ENCODE results near the gene CNDP1.
A peak's percentile ranks its signal among the peaks of the same experiment; 100 is the strongest.

The CNDP1 gene

GRCh38 chr18:74622072-74622471, 87.8 kb downstream of the CNDP1 start:
- Histone ChIP-seq H2AFZ (no peak overlapping the region), H3K9ac (no peak overlapping the region), H3K4me1 (no peaks in the 10 kb centered on the region), H3K4me2 (ENCODE audit: low read length) (no peak overlapping the region), H3K9me3 (ENCODE audit: control insufficient read depth, low read length) (no peaks in the 10 kb centered on the region), H3K4me3 (ENCODE audit: low read depth, low read length) (no peak overlapping the region), H3K79me2 (peaks cover 20% of the 10 kb centered on the region), H3K36me3 (ENCODE audit: control insufficient read depth, insufficient read depth, low read length) (no peaks in the 10 kb centered on the region), H3K27me3 (ENCODE audit: control insufficient read depth, insufficient read depth, low read length) (no peaks in the 10 kb centered on the region), H3K27ac (no peak overlapping the region)
- no peak for TF ChIP-seq CTCF (IDR thresholded peaks at IDR 0.05)

- no peak overlapping the region for H3K4me3 ChIP-seq (ENCODE audit: low read depth, low read length)
Observed at GRCh38 chr18:74623047-74623816, 88.9 kb downstream of the CNDP1 start.

GRCh38 chr18:74624466-74624865, 90.2 kb downstream of the CNDP1 start:
- Histone ChIP-seq H2AFZ (no peak overlapping the region), H3K9me3 (ENCODE audit: control insufficient read depth, low read length) (no peaks in the 10 kb centered on the region), H3K27me3 (ENCODE audit: control insufficient read depth, insufficient read depth, low read length) (no peaks in the 10 kb centered on the region), H3K36me3 (ENCODE audit: control insufficient read depth, insufficient read depth, low read length) (no peaks in the 10 kb centered on the region), H3K4me1 (no peaks in the 10 kb centered on the region), H3K4me3 (ENCODE audit: low read depth, low read length) (no peak overlapping the region), H3K9ac (no peak overlapping the region), H3K4me2 (ENCODE audit: low read length) (no peak overlapping the region), H3K79me2 (peaks cover 14% of the 10 kb centered on the region), H3K27ac (no peak overlapping the region)
- no peak for TF ChIP-seq CTCF (IDR thresholded peaks at IDR 0.05)

More at GRCh38 chr18:74623047-74623816, 88.9 kb downstream of the CNDP1 start:
- Histone ChIP-seq H3K4me2 (ENCODE audit: low read length) (no peak overlapping the region), H2AFZ (no peak overlapping the region), H3K27ac (no peak overlapping the region), H3K9me3 (ENCODE audit: control insufficient read depth, low read length) (no peaks in the 10 kb centered on the region), H3K9ac (no peak overlapping the region), H3K4me1 (no peaks in the 10 kb centered on the region), H3K79me2 (peaks cover 14% of the 10 kb centered on the region), H3K36me3 (ENCODE audit: control insufficient read depth, insufficient read depth, low read length) (no peaks in the 10 kb centered on the region), H3K27me3 (ENCODE audit: control insufficient read depth, insufficient read depth, low read length) (no peaks in the 10 kb centered on the region)
- peak; percentile 41 for TF ChIP-seq CTCF (IDR thresholded peaks at IDR 0.05)

GRCh38 chr18:74625157-74625556, 90.9 kb downstream of the CNDP1 start:
- no peak for TF ChIP-seq CTCF (IDR thresholded peaks at IDR 0.05)
- Histone ChIP-seq H3K36me3 (ENCODE audit: control insufficient read depth, insufficient read depth, low read length) (no peaks in the 10 kb centered on the region), H3K4me1 (no peaks in the 10 kb centered on the region), H2AFZ (no peak overlapping the region), H3K79me2 (peaks cover 13% of the 10 kb centered on the region), H3K4me3 (ENCODE audit: low read depth, low read length) (no peak overlapping the region), H3K9me3 (ENCODE audit: control insufficient read depth, low read length) (no peaks in the 10 kb centered on the region), H3K4me2 (ENCODE audit: low read length) (no peak overlapping the region), H3K27ac (no peak overlapping the region), H3K27me3 (ENCODE audit: control insufficient read depth, insufficient read depth, low read length) (no peaks in the 10 kb centered on the region), H3K9ac (no peak overlapping the region)

Measured in parathyroid adenoma (tissue), 2 donors.